RPMI8226 (cell line): ENCODE measurements around the gene LRRC31.

ENCODE experiments used
- DNase-seq: peaks from one replicate; pipeline ENCODE4 v3.0.0-alpha.2; 2015

Gene LRRC31

GRCh38 chr3:169869484-169870220 lies at the start of gene LRRC31:
Gene LRRC31 (minus strand): TSS chr3:169869935. CDS start chr3:169869807, 128 bp downstream.
- DNase-seq: no peak

- no peak for DNase-seq
These were observed 44.6 kb upstream of the LRRC31 start for GRCh38 chr3:169914321-169914720.

GRCh38 chr3:169913323-169913722 lies 43.6 kb upstream of the LRRC31 start:
- no peak for DNase-seq

- DNase-seq: no peak
These were observed 41.5 kb upstream of the LRRC31 start, which contains the start of gene SAMD7 for GRCh38 chr3:169911272-169911671. Gene SAMD7 (plus strand): TSS chr3:169911572. CDS start chr3:169919499, 7,927 bp downstream.

GRCh38 chr3:169907944-169908343 lies 38.2 kb upstream of the LRRC31 start:
- no peak for DNase-seq

- DNase-seq: no peak
These were observed 37.7 kb upstream of the LRRC31 start for GRCh38 chr3:169907476-169907875.

- no peak for DNase-seq
These were observed 35.7 kb upstream of the LRRC31 start for GRCh38 chr3:169905404-169905803.

- DNase-seq: no peak
These were observed 31.7 kb upstream of the LRRC31 start for GRCh38 chr3:169901453-169901852.

- no peak for DNase-seq
These were observed 27.5 kb upstream of the LRRC31 start for GRCh38 chr3:169897284-169897683.

GRCh38 chr3:169895072-169895471 lies 25.3 kb upstream of the LRRC31 start:
- no peak for DNase-seq

GRCh38 chr3:169894110-169894509 lies 24.4 kb upstream of the LRRC31 start:
- no peak for DNase-seq

GRCh38 chr3:169891886-169892285 lies 22.2 kb upstream of the LRRC31 start:
- no peak for DNase-seq

GRCh38 chr3:169886671-169887070 lies 16.9 kb upstream of the LRRC31 start:
- no peak for DNase-seq

- DNase-seq: no peak
These were observed 11.0 kb upstream of the LRRC31 start for GRCh38 chr3:169880576-169881250.

- no peak for DNase-seq
These were observed 10.3 kb upstream of the LRRC31 start for GRCh38 chr3:169879845-169880575.

- no peak for DNase-seq
These were observed 9.3 kb upstream of the LRRC31 start for GRCh38 chr3:169879013-169879557.

GRCh38 chr3:169871129-169871886 lies 1.6 kb upstream of the LRRC31 start:
- DNase-seq: no peak

- DNase-seq: no peak
These were observed 1.4 kb downstream of the LRRC31 start for GRCh38 chr3:169868369-169868768.

GRCh38 chr3:169867584-169868210 lies 2.0 kb downstream of the LRRC31 start:
- DNase-seq: no peak

- no peak for DNase-seq
These were observed 4.5 kb downstream of the LRRC31 start for GRCh38 chr3:169865176-169865767.

GRCh38 chr3:169864270-169864669 lies 5.5 kb downstream of the LRRC31 start:
- no peak for DNase-seq

GRCh38 chr3:169863458-169863899 lies 6.3 kb downstream of the LRRC31 start:
- DNase-seq: peak; percentile 89
